K562 (cell line): Measurements from ENCODE around the gene TOMM6. TPM values are rescaled to one million over a fixed set of nuclear protein-coding genes. Genes with fewer than 3 reads are reported as not detected.

ENCODE experiments used
- ARID1B ChIP-seq: fragments of 450-650 bp; IDR thresholded peaks from 2 replicates; pipeline ENCODE4 v1.6.1; 2016; ENCODE audit warnings: antibody characterized with exemption, mild to moderate bottlenecking, inconsistent platforms
- CBX1 ChIP-seq: sonication (generic); IDR thresholded peaks from 2 replicates; pipeline ENCODE4 v1.6.1; 2016; ENCODE audit warnings: antibody characterized with exemption, low read depth, mild to moderate bottlenecking
- FOXK1 ChIP-seq: sonication (generic); formaldehyde crosslinking; IDR thresholded peaks from 2 replicates; pipeline ENCODE4 v1.8.0; 2022; ENCODE audit warnings: missing genetic modification reagents, mild to moderate bottlenecking, borderline replicate concordance
- GATA2 ChIP-seq: sonication (generic); formaldehyde crosslinking; IDR thresholded peaks from 2 replicates; pipeline ENCODE4 v1.4.0; 2020; ENCODE audit warnings: mild to moderate bottlenecking, missing genetic modification reagents
- GATAD2A ChIP-seq: fragments of 450-650 bp; IDR thresholded peaks from 2 replicates; pipeline ENCODE4 v1.6.1; 2017
- HIVEP1 ChIP-seq: fragments of 250-450 bp; sonication (Bioruptor Pico); IDR thresholded peaks from 2 replicates; pipeline ENCODE4 v1.4.0; 2020; ENCODE audit warnings: mild to moderate bottlenecking
- HMGN3 ChIP-seq: IDR thresholded peaks from 2 replicates; pipeline ENCODE4 v1.6.1; 2011; ENCODE audit warnings: borderline replicate concordance, low read depth, mild to moderate bottlenecking, mixed read lengths, low read length; ENCODE audit not compliant: insufficient read length; ENCODE audit errors: extremely low read depth
- IFI16 ChIP-seq: fragments of 250-450 bp; sonication (Bioruptor Pico); IDR thresholded peaks from 2 replicates; pipeline ENCODE4 v2.1.2; 2022; ENCODE audit warnings: mild to moderate bottlenecking, inconsistent platforms
- LCOR ChIP-seq: sonication (generic); formaldehyde crosslinking; IDR thresholded peaks from 2 replicates; pipeline ENCODE4 v1.8.0; 2022; ENCODE audit warnings: mild to moderate bottlenecking, missing genetic modification reagents
- MAFK ChIP-seq: IDR thresholded peaks from 2 replicates; pipeline ENCODE4 v1.6.1; 2011; ENCODE audit warnings: low read length, improper control_type of control experiment
- MECOM ChIP-seq: fragments of 250-450 bp; sonication (Bioruptor Pico); IDR thresholded peaks from 2 replicates; pipeline ENCODE4 v1.8.0; 2022; ENCODE audit warnings: inconsistent platforms
- NFIC ChIP-seq: fragments of 450-650 bp; IDR thresholded peaks from 2 replicates; pipeline ENCODE4 v1.6.1; 2017; ENCODE audit warnings: mild to moderate bottlenecking, inconsistent platforms
- PCBP2 ChIP-seq: fragments of 200-400 bp; formaldehyde crosslinking; IDR thresholded peaks from 2 replicates; pipeline ENCODE4 v1.6.1; 2018; ENCODE audit warnings: low read length, low read depth, mild to moderate bottlenecking, moderate library complexity; ENCODE audit not compliant: poor library complexity, severe bottlenecking
- PHB ChIP-seq: fragments of 250-450 bp; sonication (Bioruptor Pico); IDR thresholded peaks from 2 replicates; pipeline ENCODE4 v1.5.0; 2021
- RFX5 ChIP-seq: IDR thresholded peaks from 2 replicates; pipeline ENCODE4 v1.6.1; 2011; ENCODE audit warnings: low read depth, mild to moderate bottlenecking, improper control_type of control experiment, low read length
- SREBF1 ChIP-seq: fragments of 150-350 bp; IDR thresholded peaks from 2 replicates; pipeline ENCODE4 v1.6.1; 2014; ENCODE audit warnings: antibody characterized with exemption, low read depth, low read length, borderline replicate concordance
- ZNF561 ChIP-seq: fragments of 450-650 bp; formaldehyde crosslinking; conservative IDR thresholded peaks from 2 replicates; pipeline ENCODE4 v1.4.0; 2020; ENCODE audit warnings: mild to moderate bottlenecking, moderate library complexity
- ZNF717 ChIP-seq: fragments of 250-450 bp; sonication (Bioruptor Pico); IDR thresholded peaks from 2 replicates; pipeline ENCODE4 v1.5.0; 2021
- ZNF780A ChIP-seq: fragments of 250-450 bp; sonication (Bioruptor Pico); IDR thresholded peaks from 2 replicates; pipeline ENCODE4 v1.5.0; 2021; ENCODE audit warnings: mild to moderate bottlenecking
- polyA plus RNA-seq, 8 experiments: library from polyadenylated mRNA; depleted of rRNA in 4 of 8; stranded (reverse) in 5 of 8; unstranded in 3 of 8; fragments of >200 nt; fragmentation: Nextera tagmentation in 2 of 8; fragmentation: Illumina TruSeq in 1 of 8; extraction: Ambion mirVana in 2 of 8; extraction: Trizol in 1 of 8; gene quantifications; 2 replicates each; pipeline versions ENCODE4 v1.2.1 to v1.2.3, GENCODE V29; 2011 to 2014; ENCODE audit warnings: inconsistent platforms in 1 of 8, missing spikeins in 1 of 8
- total RNA-seq, 7 experiments: library from RNA; depleted of rRNA in 6 of 7; stranded (reverse); fragments of >200 nt in 6 of 7; fragmentation: Illumina TruSeq in 2 of 7; extraction: Trizol in 2 of 7; gene quantifications; 2 replicates each; pipeline versions ENCODE4 v1.2.1 to v1.2.3, GENCODE V29; 2011 to 2021; ENCODE audit warnings: low replicate concordance in 1 of 7
- TF ChIP-seq, protein P1 (sequence below): fragments of 150-350 bp; IDR thresholded peaks from 2 replicates; pipeline ENCODE4 v1.6.1; 2014; ENCODE audit warnings: low read depth, mild to moderate bottlenecking, low read length, borderline replicate concordance
- TF ChIP-seq, protein P2 (sequence below): fragments of 450-650 bp; IDR thresholded peaks from 2 replicates; pipeline ENCODE4 v1.6.1; 2017; ENCODE audit warnings: mild to moderate bottlenecking, moderate library complexity
- TF ChIP-seq, protein P3 (sequence below): fragments of 250-450 bp; sonication (Bioruptor Pico); IDR thresholded peaks from 2 replicates; pipeline ENCODE4 v1.8.0; 2022; ENCODE audit warnings: moderate library complexity, mild to moderate bottlenecking, inconsistent platforms
- TF ChIP-seq, protein P4 (sequence below): sonication (generic); formaldehyde crosslinking; IDR thresholded peaks from 2 replicates; pipeline ENCODE4 v1.9.0; 2022; ENCODE audit warnings: mild to moderate bottlenecking, missing genetic modification reagents
- TF ChIP-seq, protein P5 (sequence below): fragments of 450-650 bp; formaldehyde crosslinking; IDR thresholded peaks from 2 replicates; pipeline ENCODE4 v1.4.0; 2022; ENCODE audit warnings: mild to moderate bottlenecking, moderate library complexity

TOMM6 gene
- total and polyA plus RNA-seq, 9 of the 15 experiments (the other 6 are each of a cell fraction or from before 2014, with no cell fraction given): 380 to 2,097 (median 1,065) TPM

DNA sequence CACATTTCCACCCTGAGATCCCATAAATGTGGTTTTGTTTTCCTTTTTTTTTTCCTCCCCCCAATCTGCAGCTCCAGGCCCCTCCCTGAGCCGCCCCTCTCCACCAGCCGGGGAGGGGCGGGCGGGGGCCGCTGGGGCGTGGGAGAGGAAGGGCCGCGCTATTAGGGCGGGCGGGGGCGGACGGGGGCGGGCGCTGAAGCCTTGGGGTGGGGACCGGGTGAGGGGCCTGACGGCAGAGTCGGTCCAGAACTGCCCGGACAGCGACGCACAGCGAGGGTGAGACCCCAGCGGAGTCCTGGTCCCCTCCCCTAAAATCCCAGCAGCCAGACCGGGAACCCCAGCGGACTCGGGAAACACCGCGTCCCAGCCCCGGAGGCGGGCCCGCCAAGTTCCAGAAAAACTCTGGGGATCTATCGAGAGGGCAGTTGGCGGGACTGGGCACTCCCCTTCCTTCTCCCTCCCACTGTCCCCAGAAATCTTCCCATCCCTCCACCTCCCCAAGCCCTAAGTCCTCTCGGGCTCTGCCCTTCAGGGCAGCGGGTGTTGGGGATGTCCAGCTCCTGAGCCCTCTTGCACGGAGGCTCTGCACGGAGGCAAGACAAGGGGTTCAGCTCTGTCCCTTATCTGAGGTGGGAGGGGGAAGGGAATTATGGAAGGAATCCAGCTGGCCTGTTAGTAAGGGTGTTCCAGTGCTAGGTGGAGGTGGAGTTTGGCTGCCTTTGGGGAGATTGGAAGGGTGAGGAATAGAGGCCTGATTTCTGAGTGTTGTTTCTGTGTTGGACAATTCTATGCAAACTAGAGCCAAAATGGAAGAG, 6.7 kb upstream of the TOMM6 start, which contains the start of gene PRICKLE4 (continued):
- TF ChIP-seq, protein P1, sequence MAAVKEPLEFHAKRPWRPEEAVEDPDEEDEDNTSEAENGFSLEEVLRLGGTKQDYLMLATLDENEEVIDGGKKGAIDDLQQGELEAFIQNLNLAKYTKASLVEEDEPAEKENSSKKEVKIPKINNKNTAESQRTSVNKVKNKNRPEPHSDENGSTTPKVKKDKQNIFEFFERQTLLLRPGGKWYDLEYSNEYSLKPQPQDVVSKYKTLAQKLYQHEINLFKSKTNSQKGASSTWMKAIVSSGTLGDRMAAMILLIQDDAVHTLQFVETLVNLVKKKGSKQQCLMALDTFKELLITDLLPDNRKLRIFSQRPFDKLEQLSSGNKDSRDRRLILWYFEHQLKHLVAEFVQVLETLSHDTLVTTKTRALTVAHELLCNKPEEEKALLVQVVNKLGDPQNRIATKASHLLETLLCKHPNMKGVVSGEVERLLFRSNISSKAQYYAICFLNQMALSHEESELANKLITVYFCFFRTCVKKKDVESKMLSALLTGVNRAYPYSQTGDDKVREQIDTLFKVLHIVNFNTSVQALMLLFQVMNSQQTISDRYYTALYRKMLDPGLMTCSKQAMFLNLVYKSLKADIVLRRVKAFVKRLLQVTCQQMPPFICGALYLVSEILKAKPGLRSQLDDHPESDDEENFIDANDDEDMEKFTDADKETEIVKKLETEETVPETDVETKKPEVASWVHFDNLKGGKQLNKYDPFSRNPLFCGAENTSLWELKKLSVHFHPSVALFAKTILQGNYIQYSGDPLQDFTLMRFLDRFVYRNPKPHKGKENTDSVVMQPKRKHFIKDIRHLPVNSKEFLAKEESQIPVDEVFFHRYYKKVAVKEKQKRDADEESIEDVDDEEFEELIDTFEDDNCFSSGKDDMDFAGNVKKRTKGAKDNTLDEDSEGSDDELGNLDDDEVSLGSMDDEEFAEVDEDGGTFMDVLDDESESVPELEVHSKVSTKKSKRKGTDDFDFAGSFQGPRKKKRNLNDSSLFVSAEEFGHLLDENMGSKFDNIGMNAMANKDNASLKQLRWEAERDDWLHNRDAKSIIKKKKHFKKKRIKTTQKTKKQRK: no peak
- TF ChIP-seq PHB (CRISPR knock-in tag) (no peak), ZNF717 (no peak), ZNF561 (0 out of 2 replicates have a peak, but pooled peaks have one; percentile 7), NFIC (peak; percentile 79), ARID1B (0 out of 2 replicates have a peak, but pooled peaks have one; percentile 7), GATAD2A (no peak), SREBF1 (no peak), IFI16 (CRISPR knock-in tag) (no peak), FOXK1 (CRISPR knock-in tag) (no peak), ZNF780A (no peak), MECOM (no peak), LCOR (CRISPR knock-in tag) (no peak), MAFK (no peak), RFX5 (no peak), GATA2 (CRISPR knock-in tag) (no peak), PCBP2 (no peak), HMGN3 (no peak), HIVEP1 (no peak), CBX1 (no peak)
- TF ChIP-seq, protein P2, sequence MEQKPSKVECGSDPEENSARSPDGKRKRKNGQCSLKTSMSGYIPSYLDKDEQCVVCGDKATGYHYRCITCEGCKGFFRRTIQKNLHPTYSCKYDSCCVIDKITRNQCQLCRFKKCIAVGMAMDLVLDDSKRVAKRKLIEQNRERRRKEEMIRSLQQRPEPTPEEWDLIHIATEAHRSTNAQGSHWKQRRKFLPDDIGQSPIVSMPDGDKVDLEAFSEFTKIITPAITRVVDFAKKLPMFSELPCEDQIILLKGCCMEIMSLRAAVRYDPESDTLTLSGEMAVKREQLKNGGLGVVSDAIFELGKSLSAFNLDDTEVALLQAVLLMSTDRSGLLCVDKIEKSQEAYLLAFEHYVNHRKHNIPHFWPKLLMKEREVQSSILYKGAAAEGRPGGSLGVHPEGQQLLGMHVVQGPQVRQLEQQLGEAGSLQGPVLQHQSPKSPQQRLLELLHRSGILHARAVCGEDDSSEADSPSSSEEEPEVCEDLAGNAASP: no peak
- TF ChIP-seq, protein P3, sequence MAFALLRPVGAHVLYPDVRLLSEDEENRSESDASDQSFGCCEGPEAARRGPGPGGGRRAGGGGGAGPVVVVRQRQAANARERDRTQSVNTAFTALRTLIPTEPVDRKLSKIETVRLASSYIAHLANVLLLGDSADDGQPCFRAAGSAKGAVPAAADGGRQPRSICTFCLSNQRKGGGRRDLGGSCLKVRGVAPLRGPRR (CRISPR knock-in tag): no peak
- TF ChIP-seq, protein P4, sequence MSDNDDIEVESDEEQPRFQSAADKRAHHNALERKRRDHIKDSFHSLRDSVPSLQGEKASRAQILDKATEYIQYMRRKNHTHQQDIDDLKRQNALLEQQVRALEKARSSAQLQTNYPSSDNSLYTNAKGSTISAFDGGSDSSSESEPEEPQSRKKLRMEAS (CRISPR knock-in tag): no peak; the same call in 1 of the 2 replicates
- TF ChIP-seq, protein P5, sequence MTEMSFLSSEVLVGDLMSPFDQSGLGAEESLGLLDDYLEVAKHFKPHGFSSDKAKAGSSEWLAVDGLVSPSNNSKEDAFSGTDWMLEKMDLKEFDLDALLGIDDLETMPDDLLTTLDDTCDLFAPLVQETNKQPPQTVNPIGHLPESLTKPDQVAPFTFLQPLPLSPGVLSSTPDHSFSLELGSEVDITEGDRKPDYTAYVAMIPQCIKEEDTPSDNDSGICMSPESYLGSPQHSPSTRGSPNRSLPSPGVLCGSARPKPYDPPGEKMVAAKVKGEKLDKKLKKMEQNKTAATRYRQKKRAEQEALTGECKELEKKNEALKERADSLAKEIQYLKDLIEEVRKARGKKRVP (CRISPR knock-in tag): no peak
